ENCODE results near the gene USP1. TPM values are rescaled to one million over a fixed set of nuclear protein-coding genes. Genes with fewer than 3 reads are reported as not detected.

The USP1 gene
- total RNA-seq, 1 experiment from 2014 or later, result 64.6 TPM

GRCh38 chr1:62435231-62436038, 1.4 kb upstream of the USP1 start:
- Mint-ChIP-seq H3K27me3 (ENCODE audit: low read depth) (peaks cover 3% of the 10 kb centered on the region; the same call in 1 of the 2 replicates), H3K4me3 (peak overlapping the region; percentile 85 to 88), H3K36me3 (ENCODE audit: insufficient read depth in 1 of 3, low read depth in 3 of 3) (peaks cover under 1 to 6% (median 4%) of the 10 kb centered on the region in 3 experiments), H3K4me1 (peaks cover 15 to 18% of the 10 kb centered on the region in 2 experiments), H3K9me3 (no peaks in the 10 kb centered on the region), H3K27ac (peak overlapping the region; percentile 94 to 100 (median 100))
- no peak overlapping the region for H2BK15ac ChIP-seq (ENCODE audit: low read depth, low read length)
- H3K23ac ChIP-seq (ENCODE audit: insufficient read length, low read depth, low read length), result no peak overlapping the region
- peaks cover 21% of the 10 kb centered on the region for H3K79me2 ChIP-seq (ENCODE audit: insufficient read depth, low read length)
- H2BK20ac ChIP-seq (ENCODE audit: low read depth, low read length, poor library complexity, severe bottlenecking), result no peak overlapping the region
- H4K20me1 ChIP-seq (ENCODE audit: control insufficient read depth, insufficient read depth, insufficient read length), result no peaks in the 10 kb centered on the region
- H3K14ac ChIP-seq (ENCODE audit: insufficient read depth, low read length), result peak overlapping the region; percentile 97
- H4K91ac ChIP-seq (ENCODE audit: insufficient read length, low read depth, low read length), result no peak overlapping the region
- H3K18ac ChIP-seq (ENCODE audit: insufficient read length, low read depth, low read length), result peak overlapping the region; percentile 92
- no peak overlapping the region for H2AFZ ChIP-seq (ENCODE audit: low read length)
- H3K9me3 ChIP-seq (ENCODE audit: control insufficient read depth, low read depth, low read length), result no peaks in the 10 kb centered on the region
- peak overlapping the region; percentile 53 for H4K5ac ChIP-seq (ENCODE audit: insufficient read length, low read depth, low read length)
- no peaks in the 10 kb centered on the region for H3K4me1 ChIP-seq (ENCODE audit: insufficient read depth, low read length)
- H3K79me1 ChIP-seq (ENCODE audit: insufficient read depth, low read depth, low read length, poor library complexity, severe bottlenecking), result no peaks in the 10 kb centered on the region
- H3K27ac ChIP-seq (ENCODE audit: insufficient read length, low read depth, low read length), result peak overlapping the region; percentile 92
- H3T11ph ChIP-seq (ENCODE audit: low read length), result no peak overlapping the region
- peak overlapping the region; percentile 94 for H3K9ac ChIP-seq (ENCODE audit: extremely low read depth, insufficient read length, low read length)
- DNase-seq, result no peak
- peak overlapping the region; percentile 2 for H3K56ac ChIP-seq (ENCODE audit: insufficient read length, low read depth, low read length)
- H4K8ac ChIP-seq (replicated peaks; ENCODE audit: insufficient read length, low read depth, low read length), result peak overlapping the region; percentile 6
- H3K4me2 ChIP-seq (ENCODE audit: insufficient read depth, insufficient read length, low read length), result peak overlapping the region; percentile 70
- H3K23me2 ChIP-seq (ENCODE audit: insufficient read length, low read depth, low read length, poor library complexity, severe bottlenecking), result peaks cover 16% of the 10 kb centered on the region
- H3K4ac ChIP-seq (ENCODE audit: low read depth, low read length), result no peak overlapping the region; the same call in 1 of the 2 replicates
- H3K27me3 ChIP-seq (ENCODE audit: insufficient read depth, low read length), result no peaks in the 10 kb centered on the region
- WGBS (ENCODE audit: extremely low coverage, insufficient read length, low lambda C conversion rate), result no CpG with 5 or more reads among the region's 31 CpGs
- no peak overlapping the region for H2BK12ac ChIP-seq (ENCODE audit: insufficient read length, low read depth, low read length)
- TF ChIP-seq CTCF (conservative IDR thresholded peaks at IDR 0.05), result no peak
- H2BK120ac ChIP-seq (ENCODE audit: low read depth, low read length, poor library complexity, severe bottlenecking), result no peak overlapping the region
- no peak overlapping the region for H2AK5ac ChIP-seq (ENCODE audit: insufficient read length, low read length)
- H2BK5ac ChIP-seq (ENCODE audit: insufficient read length, low read length), result peak overlapping the region; percentile 32

All from H9 (cell line).